HCT116 (cell line): Measurements from ENCODE around the gene PAX9. TPM values are rescaled to one million over a fixed set of nuclear protein-coding genes. Genes with fewer than 3 reads are reported as not detected.

Experiments used
- ATAC-seq: fragments of 200-7000 bp; cut with Tn5 transposase; 2 replicates; pipeline ENCODE4 v1.9.1; 2020; ENCODE audit warnings: mild to moderate bottlenecking, moderate library complexity
- Bru-seq: library from RNA; stranded (reverse); fragments of 400-500 nt; gene quantifications from one replicate; lab custom pipeline; 2021; lab: Mats Ljungman, UMichigan
- BruChase-seq, 2 experiments: library from RNA; stranded (reverse); fragments of 400-500 nt; gene quantifications; one replicate each; lab custom pipeline; 2021; lab: Mats Ljungman, UMichigan
- BruUV-seq: library from RNA; stranded (reverse); fragments of 400-500 nt; replicated peaks from 2 replicates; lab custom pipeline; 2021; lab: Mats Ljungman, UMichigan
- CTCF ChIA-PET: fragments of 300-600 bp; sonication (Branson Sonifier 250); formaldehyde crosslinking; loops from one replicate; lab custom pipeline; 2021; ENCODE audit warnings: antibody characterized with exemption; lab: Charles Lee
- POLR2A ChIA-PET: fragments of 300-600, 350-600 bp; sonication (Branson Sonifier 250); formaldehyde crosslinking; loops from one replicate; lab custom pipeline; 2021; ENCODE audit warnings: antibody characterized with exemption; lab: Charles Lee
- RAD21 ChIA-PET, 2 experiments: fragments of 300-600 bp; sonication (Branson Sonifier 250); formaldehyde crosslinking; loops; one replicate each; lab custom pipeline; 2023; ENCODE audit warnings: low total read pairs in 2 of 2; ENCODE audit not compliant: uncharacterized antibody in 2 of 2, unreplicated experiment in 2 of 2, low non-redundant PET in 1 of 2; lab: Charles Lee
- DNase-seq: peaks from one replicate; pipeline ENCODE4 v3.0.0-alpha.2; 2010; ENCODE audit warnings: low read depth, low spot score
- H2AFZ ChIP-seq: fragments of 200-600 bp; shearing (Covaris generic), sonication (generic); 2 replicates; pipeline ENCODE4 v1.6.1; 2017; ENCODE audit warnings: low read depth, mixed run types, mixed read lengths, antibody characterized with exemption, low read length; ENCODE audit not compliant: poor library complexity, severe bottlenecking
- H3K27ac ChIP-seq: 2 replicates; pipeline ENCODE4 v1.5.1; 2012; ENCODE audit warnings: low read depth, low read length
- H3K27me3 ChIP-seq: fragments of 200-600 bp; sonication (generic); 2 replicates; pipeline ENCODE4 v1.6.1; 2016; ENCODE audit warnings: mixed run types, low read length, mixed read lengths; ENCODE audit not compliant: insufficient read depth
- H3K36me3 ChIP-seq, 2 experiments: fragments of 200-500 bp in 1 of 2; fragments of 200-600 bp in 1 of 2; sonication (Bioruptor generic) in 1 of 2; sonication (generic) in 1 of 2; 2 replicates each; pipeline versions ENCODE4 v1.5.1 to v1.6.1; 2014 to 2016; ENCODE audit warnings: low read length in 2 of 2, inconsistent platforms in 1 of 2, mixed read lengths in 1 of 2, mixed run types in 1 of 2; ENCODE audit not compliant: insufficient read depth in 2 of 2, control insufficient read depth in 1 of 2
- H3K4me1 ChIP-seq, 2 experiments: fragments of 200-600 bp in 1 of 2; sonication (generic) in 1 of 2; 2 replicates each; pipeline versions ENCODE4 v1.5.1 to v1.6.1; 2012 to 2017; ENCODE audit warnings: low read length in 2 of 2, inconsistent platforms in 1 of 2, mild to moderate bottlenecking in 1 of 2, mixed read lengths in 1 of 2, mixed run types in 1 of 2, moderate library complexity in 1 of 2; ENCODE audit not compliant: insufficient read depth in 2 of 2, control insufficient read depth in 1 of 2
- H3K4me2 ChIP-seq: fragments of 200-600 bp; sonication (generic); 2 replicates; pipeline ENCODE4 v1.6.1; 2017; ENCODE audit warnings: mixed run types, low read length, mixed read lengths
- H3K4me3 ChIP-seq, 2 experiments: fragments of 200-600 bp in 1 of 2; sonication (generic) in 1 of 2; replicated peaks in 1 of 2; 2 replicates each; pipeline ENCODE4 v1.5.1; 2011 to 2016; ENCODE audit warnings: low read length in 2 of 2, control low read depth in 1 of 2, low read depth in 1 of 2, mild to moderate bottlenecking in 1 of 2, mixed read lengths in 1 of 2, mixed run types in 1 of 2
- H3K79me2 ChIP-seq: fragments of 200-600 bp; sonication (generic); 2 replicates; pipeline ENCODE4 v1.6.1; 2017; ENCODE audit warnings: mild to moderate bottlenecking, mixed run types, low read length, moderate library complexity, mixed read lengths; ENCODE audit not compliant: insufficient read depth
- H3K9ac ChIP-seq: fragments of 200-600 bp; sonication (generic); 2 replicates; pipeline ENCODE4 v1.6.1; 2016; ENCODE audit warnings: low read length, mixed read lengths
- H3K9me2 ChIP-seq: fragments of 200-600 bp; sonication (generic), shearing (Covaris generic); 2 replicates; pipeline ENCODE4 v1.6.1; 2017; ENCODE audit warnings: mixed run types, mild to moderate bottlenecking, moderate library complexity; ENCODE audit not compliant: insufficient read depth
- H3K9me3 ChIP-seq, 2 experiments: fragments of 200-500 bp in 1 of 2; fragments of 200-600 bp in 1 of 2; sonication (Bioruptor generic) in 1 of 2; sonication (generic) in 1 of 2; 2 replicates each; pipeline ENCODE4 v1.6.1; 2014 to 2017; ENCODE audit warnings: low read length in 2 of 2, mixed read lengths in 2 of 2, inconsistent platforms in 1 of 2, low read depth in 1 of 2, mild to moderate bottlenecking in 1 of 2, mixed run types in 1 of 2, moderate library complexity in 1 of 2; ENCODE audit not compliant: control insufficient read depth in 1 of 2, insufficient read depth in 1 of 2
- H4K20me1 ChIP-seq: fragments of 200-600 bp; sonication (generic), shearing (Covaris generic); 2 replicates; pipeline ENCODE4 v1.6.1; 2017; ENCODE audit warnings: mixed run types, mild to moderate bottlenecking, moderate library complexity; ENCODE audit not compliant: insufficient read depth
- CBX3 ChIP-seq: IDR thresholded peaks from 2 replicates; pipeline ENCODE4 v1.6.1; 2012; ENCODE audit warnings: low read depth
- CEBPB ChIP-seq: IDR thresholded peaks from 2 replicates; pipeline ENCODE4 v1.6.1; 2012; ENCODE audit warnings: low read depth
- CTCF ChIP-seq, 3 experiments: fragments of 200-600 bp in 1 of 3; sonication (generic) in 1 of 3; IDR thresholded peaks in 2 of 3; conservative IDR thresholded peaks in 1 of 3; 2 replicates each; pipeline ENCODE4 v1.5.1; 2012 to 2017; ENCODE audit warnings: low read depth in 2 of 3, low read length in 2 of 3, antibody characterized with exemption in 1 of 3, borderline replicate concordance in 1 of 3, control low read depth in 1 of 3, mild to moderate bottlenecking in 1 of 3, mixed read lengths in 1 of 3, mixed run types in 1 of 3, moderate library complexity in 1 of 3; ENCODE audit not compliant: insufficient read depth in 1 of 3
- EGR1 ChIP-seq: IDR thresholded peaks from 2 replicates; pipeline ENCODE4 v1.6.1; 2012; ENCODE audit warnings: low read depth
- ELF1 ChIP-seq: IDR thresholded peaks from 2 replicates; pipeline ENCODE4 v1.6.1; 2012; ENCODE audit warnings: low read depth, borderline replicate concordance
- EZH2 ChIP-seq: fragments of 200-600 bp; sonication (generic); IDR thresholded peaks from 2 replicates; pipeline ENCODE4 v1.6.1; 2017; ENCODE audit warnings: antibody characterized with exemption, mixed run types
- EZH2phosphoT487 ChIP-seq: fragments of 200-600 bp; IDR thresholded peaks from 2 replicates; pipeline ENCODE4 v1.6.1; 2018; ENCODE audit warnings: antibody characterized with exemption, borderline replicate concordance
- FOSL1 ChIP-seq: IDR thresholded peaks from 2 replicates; pipeline ENCODE4 v1.6.1; 2012; ENCODE audit warnings: low read depth
- JUND ChIP-seq: IDR thresholded peaks from 2 replicates; pipeline ENCODE4 v1.6.1; 2012
- MAX ChIP-seq: IDR thresholded peaks from 2 replicates; pipeline ENCODE4 v1.6.1; 2012
- POLR2A ChIP-seq: IDR thresholded peaks from 2 replicates; pipeline ENCODE4 v1.7.0; 2011; ENCODE audit warnings: borderline replicate concordance; ENCODE audit not compliant: insufficient read depth, insufficient read length; ENCODE audit errors: extremely low read depth
- POLR2AphosphoS5 ChIP-seq: IDR thresholded peaks from 2 replicates; pipeline ENCODE4 v1.6.1; 2011; ENCODE audit warnings: mild to moderate bottlenecking, low read depth, low read length, moderate library complexity
- RAD21 ChIP-seq: IDR thresholded peaks from 2 replicates; pipeline ENCODE4 v1.6.1; 2012; ENCODE audit warnings: low read depth, mild to moderate bottlenecking
- REST ChIP-seq: IDR thresholded peaks from 2 replicates; pipeline ENCODE4 v1.6.1; 2012; ENCODE audit warnings: low read depth
- SIN3A ChIP-seq: IDR thresholded peaks from 2 replicates; pipeline ENCODE4 v1.6.1; 2012; ENCODE audit warnings: low read depth
- SP1 ChIP-seq: IDR thresholded peaks from 2 replicates; pipeline ENCODE4 v1.6.1; 2012; ENCODE audit warnings: low read depth
- SRF ChIP-seq: IDR thresholded peaks from 2 replicates; pipeline ENCODE4 v1.6.1; 2012; ENCODE audit warnings: low read depth
- TCF7L2 ChIP-seq: IDR thresholded peaks from 2 replicates; pipeline ENCODE4 v1.7.0; 2011; ENCODE audit warnings: borderline replicate concordance, inconsistent platforms; ENCODE audit not compliant: insufficient read depth, insufficient read length; ENCODE audit errors: extremely low read depth
- YY1 ChIP-seq: IDR thresholded peaks from 2 replicates; pipeline ENCODE4 v1.6.1; 2011; ENCODE audit warnings: low read length, low read depth, moderate library complexity, mild to moderate bottlenecking; ENCODE audit not compliant: insufficient replicate concordance; ENCODE audit errors: extremely low read depth
- ZFX ChIP-seq: fragments of 450-650 bp; IDR thresholded peaks from 2 replicates; pipeline ENCODE4 v1.6.1; 2017
- ZNF274 ChIP-seq: fragments of 200-500 bp; sonication (Bioruptor generic); IDR thresholded peaks from 2 replicates; pipeline ENCODE4 v1.6.1; 2014; ENCODE audit warnings: mild to moderate bottlenecking, low read depth, low read length, inconsistent platforms
- intact Hi-C: fragments of 100-400 bp; cut with micrococcal nuclease; formaldehyde crosslinking; loops from 2 replicates; pipeline ENCODE4 v1.10.0; 2022
- long read RNA-seq: library from polyadenylated mRNA; unstranded; transcript quantifications from one replicate; pipeline ENCODE4 v2.0.0, GENCODE V29; 2021; ENCODE audit not compliant: unreplicated experiment
- polyA plus RNA-seq: library from polyadenylated mRNA; unstranded; fragments of >200 nt; gene quantifications from 2 replicates; pipeline ENCODE4 v1.2.1, GENCODE V29; 2012; ENCODE audit warnings: missing spikeins
- total RNA-seq: library from RNA; stranded (reverse); gene quantifications from one replicate; pipeline ENCODE4 v1.2.1, GENCODE V29; 2021; ENCODE audit not compliant: unreplicated experiment

PAX9 gene
- total RNA-seq (5.2 TPM), Bru-seq, nascent RNA (percentile 51 among the genes with signal in this experiment), BruChase-seq, experiment 1, labeled RNA remaining after a 6-hour chase (percentile 35 among the genes with signal in this experiment), BruChase-seq, experiment 2, labeled RNA remaining after a 2-hour chase (percentile 55 among the genes with signal in this experiment)
- 2.5 TPM in 2 replicates for polyA plus RNA-seq
- long read RNA-seq, full-length matches to known transcripts = 4 of 9 reads
- long read RNA-seq, partial matches to known transcripts = 0 of 9 reads
- long read RNA-seq, other reads (novel, unspliced or antisense) = 5 of 9 reads

GRCh38 chr14:36661506-36662257 lies at the start of gene PAX9:
TSS of gene PAX9 (plus strand) at chr14:36661860. CDS start at chr14:36662090, 230 bp downstream.
- ATAC-seq (peak; percentile 100), DNase-seq (peak; percentile 81)
- Histone ChIP-seq H4K20me1 (no peaks in the 10 kb centered on the region), H3K9me3 (no peaks in the 10 kb centered on the region), H3K36me3 (peaks cover 0 to 3% of the 10 kb centered on the region in 2 experiments; a peak in 2 of 4 replicates), H3K9me2 (no peaks in the 10 kb centered on the region), H3K27me3 (no peaks in the 10 kb centered on the region), H3K4me3 (peak within 1 kb of the TSS; percentile 71 to 80), H3K79me2 (no peaks in the 10 kb centered on the region), H3K9ac (peak within 1 kb of the TSS; percentile 61), H3K4me2 (peak within 1 kb of the TSS; percentile 73), H2AFZ (peak within 1 kb of the TSS; percentile 87), H3K4me1 (peaks cover 4 to 10% of the 10 kb centered on the region in 2 experiments; a peak in 1 of 4 replicates), H3K27ac (peak within 1 kb of the TSS; percentile 33; the same call in 1 of the 2 replicates)
- CTCF ChIA-PET = interaction anchor here (0.7 to 1.1 kb wide), 5 partner anchors 10 to 488 kb away, joined by 3 to 7 read pairs (median 3); no protein-coding TSS in a partner anchor
- intact Hi-C loops = no loop called here
- RAD21 ChIA-PET = interaction anchor here in 1 of 2 experiments (0.6 kb wide), 1 partner anchor 933 kb away, joined by 3 read pairs; the partner anchor contains the start of gene FOXA1
- POLR2A ChIA-PET = interaction anchor here (0.5 to 0.7 kb wide), 2 partner anchors 12 to 141 kb away, joined by 3 to 5 read pairs; no protein-coding TSS in a partner anchor
- no TSS peak for BruUV-seq
- TF ChIP-seq FOSL1 = no peak
- no peak for TF ChIP-seq ELF1
- TF ChIP-seq CBX3 = no peak
- TF ChIP-seq CTCF (IDR thresholded peaks at IDR 0.05 in 2 of 3, conservative IDR thresholded peaks at IDR 0.05 in 1 of 3; ENCODE audit: borderline replicate concordance in 1 of 3, insufficient read depth in 1 of 3, low read depth in 2 of 3, low read length in 2 of 3) = no peak
- TF ChIP-seq ZFX = no peak
- TF ChIP-seq YY1 = no peak
- TF ChIP-seq SRF = peak; percentile 91
- no peak for TF ChIP-seq JUND
- peak; percentile 29; the same call in 1 of the 2 replicates for TF ChIP-seq MAX
- no peak for TF ChIP-seq RAD21
- no peak for TF ChIP-seq TCF7L2
- TF ChIP-seq EZH2phosphoT487 = no peak
- TF ChIP-seq POLR2A = no peak
- no peak for TF ChIP-seq EZH2
- no peak for TF ChIP-seq EGR1
- TF ChIP-seq ZNF274 = no peak
- TF ChIP-seq SP1 = peak; percentile 63
- TF ChIP-seq POLR2AphosphoS5 = no peak
- no peak for TF ChIP-seq REST
- no peak for TF ChIP-seq SIN3A
- no peak for TF ChIP-seq CEBPB
